Activated CD4-positive, alpha-beta T cell treated with anti-CD3 and anti-CD28 coated beads, Interleukin-2, Interleukin-4, amounts not matched to agents 100 ng/mL and 50 ng/mL, durations not matched to agents 16 hours and 8 hours (primary cell): ENCODE data around the gene FLNB.

Experiments
- DNase-seq: peaks from one replicate; pipeline ENCODE4 v3.0.0-alpha.2; 2020; ENCODE audit warnings: low spot score

FLNB gene

DNA sequence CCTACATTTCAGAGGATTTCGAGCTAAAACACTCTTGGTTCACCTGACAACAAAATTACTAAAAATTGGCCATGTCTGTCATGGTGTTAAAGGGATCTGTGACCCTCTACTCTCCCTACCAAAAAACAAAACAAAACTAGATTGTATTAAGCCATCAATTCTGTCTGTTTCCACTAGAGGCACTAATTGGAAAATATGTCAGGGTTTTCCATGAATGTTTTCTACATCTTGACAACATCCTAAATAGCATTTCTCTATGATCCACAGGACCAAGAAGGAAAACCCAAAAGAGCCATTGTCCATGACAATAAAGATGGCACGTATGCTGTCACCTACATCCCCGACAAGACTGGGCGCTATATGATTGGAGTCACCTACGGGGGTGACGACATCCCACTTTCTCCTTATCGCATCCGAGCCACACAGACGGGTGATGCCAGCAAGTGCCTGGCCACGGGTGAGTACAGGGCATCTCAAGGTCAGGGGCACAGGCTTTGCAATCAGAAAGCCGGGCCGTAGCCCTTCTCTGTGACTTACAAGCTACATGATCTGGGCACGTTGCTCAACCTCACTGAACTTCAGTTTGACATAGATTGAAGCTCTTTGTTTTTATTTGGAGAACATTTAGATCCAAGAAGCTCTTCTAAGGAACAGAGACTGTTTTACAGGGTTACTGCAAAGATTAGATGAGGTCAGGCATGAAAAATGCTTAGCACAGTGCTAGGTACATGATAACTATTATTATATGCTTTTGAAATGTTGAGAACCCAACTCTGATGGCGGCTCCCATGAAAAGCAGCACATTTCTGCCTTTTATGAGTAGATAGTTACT, 127.7 kb downstream of the FLNB start:
- DNase-seq: no peak

DNA sequence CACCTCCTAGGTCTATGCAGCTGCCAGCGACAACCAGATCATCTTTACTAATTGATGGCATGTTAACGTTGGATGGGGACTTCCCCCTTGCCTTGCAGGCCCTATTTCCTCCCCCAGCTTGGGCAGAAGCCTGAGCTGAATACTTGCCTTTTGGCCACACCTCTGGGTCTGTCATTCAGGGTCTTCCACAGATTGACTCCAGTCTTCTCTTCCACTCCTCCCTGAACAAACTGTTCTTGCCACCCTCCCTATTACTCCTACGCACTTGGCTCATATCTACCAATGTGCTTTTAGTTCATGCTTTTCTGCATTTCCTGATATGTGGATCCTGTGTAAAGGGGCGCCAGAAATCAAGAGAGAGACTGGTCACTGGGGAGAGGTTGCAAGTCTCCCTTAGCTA, 129.1 kb downstream of the FLNB start:
- no peak for DNase-seq

DNA sequence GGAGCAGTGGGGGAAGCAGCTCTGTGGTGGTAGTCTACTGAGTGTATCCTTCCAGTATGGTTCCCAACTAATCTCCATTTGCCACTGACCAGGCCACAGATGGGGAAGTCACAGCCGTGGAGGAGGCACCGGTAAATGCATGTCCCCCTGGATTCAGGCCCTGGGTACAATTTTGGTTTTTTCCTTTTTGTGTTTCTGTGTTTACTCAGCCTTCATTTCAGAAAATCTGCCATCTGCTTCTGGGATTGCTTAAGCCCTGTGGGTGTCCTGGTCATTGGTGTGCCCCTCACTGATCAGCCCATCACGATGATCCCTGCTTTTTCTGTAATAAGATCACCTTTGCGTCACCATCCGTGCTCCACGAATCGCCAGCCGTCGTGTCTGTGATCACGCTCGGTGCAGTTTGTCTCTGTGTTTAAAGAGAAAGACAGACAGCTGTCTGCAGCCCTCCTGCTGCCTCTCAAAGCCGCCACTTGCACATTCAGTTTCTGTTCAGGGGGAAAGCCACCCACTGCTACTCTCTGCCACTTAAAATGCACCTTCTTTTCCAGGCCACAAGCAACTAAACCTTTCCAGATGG, 133.6 kb downstream of the FLNB start:
- no peak for DNase-seq

DNA sequence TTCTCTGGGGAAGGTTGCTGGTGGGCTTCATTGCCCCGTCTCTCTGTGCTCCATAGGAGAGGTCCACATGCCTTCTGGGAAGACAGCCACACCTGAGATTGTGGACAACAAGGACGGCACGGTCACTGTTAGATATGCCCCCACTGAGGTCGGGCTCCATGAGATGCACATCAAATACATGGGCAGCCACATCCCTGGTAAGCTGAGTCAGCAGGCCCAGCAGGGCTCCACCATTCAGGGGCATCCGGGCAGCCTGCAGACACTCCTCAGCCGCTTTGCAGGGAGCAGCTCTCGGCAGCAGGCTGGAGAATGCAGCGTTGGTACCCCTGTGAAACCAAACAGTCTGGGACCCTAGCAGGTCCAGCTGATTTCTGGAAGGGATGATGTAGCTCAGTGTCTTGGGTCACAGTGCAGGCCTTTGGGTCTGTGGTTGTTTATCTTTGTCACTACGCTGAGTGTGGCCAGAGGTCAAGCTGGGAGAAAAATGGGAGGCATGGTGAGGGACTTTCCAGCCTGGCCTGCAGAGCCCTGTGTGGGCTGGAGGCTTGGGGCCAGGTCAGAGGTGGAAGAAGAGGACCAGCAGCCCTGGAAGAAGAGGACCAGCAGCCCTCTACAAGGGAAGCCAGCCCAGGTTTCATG, 135.3 kb downstream of the FLNB start:
- no peak for DNase-seq

DNA sequence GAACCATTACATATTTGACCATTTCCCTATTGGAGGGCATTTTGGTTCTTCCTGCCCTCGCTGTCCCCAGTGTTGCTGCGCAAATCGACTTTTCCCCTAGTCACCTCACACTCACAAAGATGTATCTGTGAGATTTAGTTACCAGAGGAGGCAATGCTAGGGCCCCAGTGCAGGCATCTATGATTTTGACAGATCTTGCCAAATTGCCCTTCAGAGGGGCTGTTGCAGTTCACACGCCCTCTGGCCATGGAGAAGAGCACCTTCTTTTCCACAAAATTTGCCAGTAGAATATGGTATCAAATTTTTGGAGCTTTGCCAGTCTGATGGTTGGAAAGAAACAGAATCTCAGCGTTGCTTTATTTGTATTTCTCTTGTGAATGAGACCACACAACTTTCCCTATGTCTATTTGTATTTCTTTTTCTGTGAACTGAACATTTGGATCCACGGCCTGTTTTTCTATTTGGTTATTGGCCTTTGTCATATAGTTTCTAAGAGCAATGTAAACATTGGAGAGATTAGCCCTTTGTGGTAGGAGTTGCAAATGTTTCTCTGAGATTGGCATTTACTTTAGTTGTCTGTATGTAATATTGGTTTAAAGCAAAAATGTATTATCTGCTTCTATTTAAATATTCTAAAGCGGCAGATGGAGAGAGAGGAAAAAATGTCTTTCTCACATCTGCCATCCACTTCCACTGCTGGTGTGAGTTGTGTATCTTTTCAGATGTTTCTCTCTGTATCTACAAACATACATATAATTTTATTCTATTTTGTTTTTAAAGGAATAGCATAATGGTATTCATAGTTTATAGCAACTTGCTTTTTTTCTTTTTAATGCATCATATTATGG, 136.5 kb downstream of the FLNB start:
- DNase-seq: no peak

DNA sequence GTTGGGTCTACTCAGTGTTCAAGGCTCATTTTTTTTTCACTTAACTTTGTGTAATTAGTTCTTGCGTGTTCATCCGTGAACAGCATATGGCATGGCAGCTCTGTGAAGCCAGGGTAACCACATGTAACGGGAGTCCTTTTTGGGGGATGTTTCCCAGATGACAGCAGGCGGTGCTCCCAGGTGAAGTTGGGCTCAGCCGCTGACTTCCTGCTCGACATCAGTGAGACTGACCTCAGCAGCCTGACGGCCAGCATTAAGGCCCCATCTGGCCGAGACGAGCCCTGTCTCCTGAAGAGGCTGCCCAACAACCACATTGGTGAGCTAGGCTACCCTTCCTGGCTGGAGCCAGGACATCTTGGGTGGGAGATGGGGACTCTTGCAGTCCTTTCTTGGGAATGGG, 139.8 kb downstream of the FLNB start:
- no peak for DNase-seq

DNA sequence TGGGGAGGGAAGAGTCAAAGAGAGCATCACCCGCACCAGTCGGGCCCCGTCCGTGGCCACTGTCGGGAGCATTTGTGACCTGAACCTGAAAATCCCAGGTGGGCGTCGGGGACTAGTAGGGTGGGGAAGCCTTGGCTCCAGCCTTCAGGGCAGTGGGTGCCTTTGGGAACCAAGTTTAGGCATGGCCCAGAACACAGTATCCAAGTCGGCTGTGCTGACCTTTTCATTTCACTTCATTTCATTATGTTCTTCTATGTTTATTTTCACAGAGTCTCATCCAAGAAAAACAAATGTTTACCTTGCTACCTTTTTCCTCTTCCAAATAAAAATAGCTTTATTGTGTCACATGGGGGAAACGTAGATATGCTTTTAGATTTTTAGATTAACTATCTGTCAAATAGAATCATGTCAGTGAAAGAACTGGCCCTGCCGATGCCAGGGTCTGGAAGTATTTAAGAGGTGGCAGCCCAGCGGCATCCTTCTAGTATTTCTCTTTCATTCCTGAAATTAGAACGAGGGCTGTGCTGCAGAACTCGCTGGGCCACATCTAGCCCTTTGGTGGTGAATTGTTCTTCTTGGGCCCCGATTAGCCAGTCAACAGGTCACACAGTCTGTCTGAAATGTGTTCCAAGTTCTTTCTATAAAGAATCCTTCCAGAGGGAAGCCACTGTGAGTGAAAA, 142.0 kb downstream of the FLNB start:
- no peak for DNase-seq

DNA sequence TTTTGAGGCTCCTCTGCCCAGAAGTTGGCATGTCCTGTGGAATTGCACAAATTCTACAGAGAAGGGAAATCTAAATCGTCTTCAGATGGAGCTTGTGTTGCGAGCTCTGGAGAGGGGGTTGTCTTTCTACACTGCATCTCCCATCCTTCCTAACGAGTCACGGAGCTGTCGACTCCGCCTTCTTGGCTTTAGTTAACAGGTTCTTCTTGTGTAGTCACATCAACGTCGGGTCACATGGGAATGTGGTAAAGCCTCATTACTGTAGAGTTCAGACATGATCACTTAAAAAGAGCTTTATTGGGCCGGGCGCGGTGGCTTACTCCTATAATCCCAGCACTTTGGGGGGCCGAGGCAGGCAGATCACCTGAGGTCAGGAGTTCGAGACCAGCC, 142.6 kb downstream of the FLNB start:
- no peak for DNase-seq

DNA sequence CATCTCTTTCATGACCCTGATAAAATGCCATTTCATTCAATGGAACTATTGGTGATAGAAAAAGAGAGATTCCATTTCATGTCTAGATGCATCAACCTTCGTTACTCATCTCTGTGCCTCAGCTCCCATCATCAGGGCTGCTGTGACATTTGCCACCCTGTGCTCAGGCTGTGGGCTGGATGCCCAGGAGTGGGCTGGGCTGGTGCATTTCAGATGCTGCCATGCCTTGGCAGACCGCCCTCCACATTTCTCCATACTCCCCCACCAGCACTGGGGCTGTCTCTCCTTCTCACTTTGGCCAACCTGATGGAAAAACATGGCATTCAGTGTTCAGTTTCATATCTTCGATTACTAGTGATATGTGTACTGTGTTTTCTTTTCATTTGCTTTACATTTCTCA, 143.4 kb downstream of the FLNB start:
- no peak for DNase-seq

DNA sequence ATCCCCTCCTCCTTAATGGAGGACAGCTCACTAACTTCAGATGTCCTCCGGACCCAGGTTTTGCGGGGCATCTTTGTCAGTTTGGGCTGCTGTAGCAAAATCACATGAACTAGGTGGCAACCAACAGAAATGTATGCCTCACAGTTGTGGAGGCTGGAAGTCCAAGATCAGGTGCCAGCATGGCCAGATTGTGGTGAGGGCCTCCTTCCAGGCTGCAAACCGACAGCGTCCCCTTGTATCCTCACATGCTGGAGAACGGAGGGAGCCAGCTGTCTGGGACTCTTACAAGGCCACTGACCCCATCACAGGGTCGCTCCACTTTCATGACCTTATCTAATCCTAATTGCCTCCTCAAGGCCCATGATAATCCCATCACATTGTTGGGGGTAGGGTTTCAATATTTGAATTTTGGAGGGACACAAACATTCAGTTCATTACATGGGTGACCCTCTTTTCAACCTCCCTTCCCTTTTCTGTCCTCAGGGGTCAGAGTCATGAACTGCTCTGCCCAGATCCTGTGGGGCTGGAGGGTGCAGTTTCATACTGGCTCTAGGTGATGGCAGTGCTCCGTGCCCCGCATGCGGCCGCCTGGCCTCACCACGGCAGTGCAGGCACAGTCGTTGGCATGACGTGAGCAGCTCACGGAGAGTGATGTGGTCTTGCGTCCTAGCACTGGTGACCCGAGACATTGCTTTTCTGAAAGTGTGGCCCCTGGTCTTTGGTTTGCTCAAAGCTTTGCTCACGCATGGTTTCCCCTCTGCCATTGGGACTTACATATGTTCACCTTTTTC, 144.2 kb downstream of the FLNB start:
- DNase-seq: no peak

DNA sequence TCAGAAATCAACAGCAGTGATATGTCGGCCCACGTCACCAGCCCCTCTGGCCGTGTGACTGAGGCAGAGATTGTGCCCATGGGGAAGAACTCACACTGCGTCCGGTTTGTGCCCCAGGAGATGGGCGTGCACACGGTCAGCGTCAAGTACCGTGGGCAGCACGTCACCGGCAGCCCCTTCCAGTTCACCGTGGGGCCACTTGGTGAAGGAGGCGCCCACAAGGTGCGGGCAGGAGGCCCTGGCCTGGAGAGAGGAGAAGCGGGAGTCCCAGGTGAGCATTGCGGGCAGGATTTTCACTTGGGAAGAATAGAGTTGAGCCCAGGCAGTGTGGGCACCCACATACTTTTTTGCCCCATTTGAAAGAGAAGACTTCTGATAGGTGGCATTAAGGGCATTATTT, 145.1 kb downstream of the FLNB start:
- no peak for DNase-seq

DNA sequence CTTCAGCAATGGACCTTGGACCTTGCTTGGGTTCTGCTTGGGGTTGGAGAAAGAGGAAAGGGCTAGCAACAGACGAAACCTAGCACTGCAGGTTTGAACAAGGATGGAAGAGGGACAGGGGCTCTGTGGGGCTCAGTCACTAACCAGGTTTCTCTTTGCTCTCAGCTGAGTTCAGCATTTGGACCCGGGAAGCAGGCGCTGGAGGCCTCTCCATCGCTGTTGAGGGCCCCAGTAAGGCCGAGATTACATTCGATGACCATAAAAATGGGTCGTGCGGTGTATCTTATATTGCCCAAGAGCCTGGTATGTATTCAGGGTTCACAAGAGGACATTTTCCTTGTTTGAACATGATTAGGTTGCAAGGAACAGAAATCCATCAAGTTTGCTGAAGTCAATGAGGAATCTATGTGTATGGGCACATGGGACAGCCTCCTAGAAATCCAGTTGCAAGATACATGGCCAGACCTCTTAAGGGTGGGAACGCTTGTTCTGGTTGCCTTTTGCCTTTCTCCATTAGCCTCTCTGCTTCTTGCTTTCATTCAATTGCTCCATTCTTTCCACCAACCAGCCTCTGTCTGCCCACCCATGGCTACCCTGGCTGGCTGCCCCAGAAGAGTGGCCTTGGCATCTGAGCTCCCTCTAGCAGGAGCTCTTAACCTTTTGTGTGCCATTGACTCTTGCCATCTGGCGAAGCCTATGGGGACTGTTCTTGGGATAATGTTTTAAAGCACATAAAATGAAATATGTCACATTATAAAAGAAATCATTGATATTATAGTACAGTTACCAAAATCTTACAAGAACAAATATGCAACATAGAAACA, 146.6 kb downstream of the FLNB start:
- DNase-seq: no peak

DNA sequence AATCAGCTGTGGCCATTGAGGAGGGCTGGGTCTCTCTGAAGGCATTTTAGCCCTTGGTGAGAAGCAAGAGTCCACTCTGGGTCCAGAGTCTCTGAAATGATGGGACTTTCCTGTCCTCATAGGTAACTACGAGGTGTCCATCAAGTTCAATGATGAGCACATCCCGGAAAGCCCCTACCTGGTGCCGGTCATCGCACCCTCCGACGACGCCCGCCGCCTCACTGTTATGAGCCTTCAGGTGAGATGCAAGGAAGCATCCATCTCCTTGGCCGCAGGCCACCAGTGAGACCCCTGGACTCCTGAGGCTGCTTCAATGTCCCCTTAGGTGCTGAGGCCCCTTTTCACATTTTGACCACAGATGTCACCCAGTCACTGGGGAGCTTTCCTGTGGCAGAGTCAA, 147.6 kb downstream of the FLNB start:
- no peak for DNase-seq

DNA sequence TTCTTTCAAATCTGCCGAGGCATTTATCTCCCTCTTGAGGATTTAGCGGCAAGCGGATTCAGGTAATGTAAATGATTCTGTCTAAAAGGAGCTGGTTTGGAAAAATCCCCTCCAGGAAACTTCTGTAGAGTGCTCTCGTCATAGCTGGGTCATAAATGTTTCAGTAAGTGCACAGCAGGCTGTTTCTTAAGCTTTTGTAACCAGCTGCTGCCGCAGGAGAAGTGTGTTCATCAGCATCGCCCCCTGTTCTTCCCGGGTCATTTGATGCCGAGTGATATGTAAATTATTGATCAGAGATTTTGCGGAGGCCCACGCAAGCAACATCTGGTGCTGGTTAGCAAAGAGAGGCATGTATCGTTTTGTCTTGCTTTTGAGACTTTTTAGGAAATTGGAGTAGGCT, 149.5 kb downstream of the FLNB start:
- DNase-seq: no peak

DNA sequence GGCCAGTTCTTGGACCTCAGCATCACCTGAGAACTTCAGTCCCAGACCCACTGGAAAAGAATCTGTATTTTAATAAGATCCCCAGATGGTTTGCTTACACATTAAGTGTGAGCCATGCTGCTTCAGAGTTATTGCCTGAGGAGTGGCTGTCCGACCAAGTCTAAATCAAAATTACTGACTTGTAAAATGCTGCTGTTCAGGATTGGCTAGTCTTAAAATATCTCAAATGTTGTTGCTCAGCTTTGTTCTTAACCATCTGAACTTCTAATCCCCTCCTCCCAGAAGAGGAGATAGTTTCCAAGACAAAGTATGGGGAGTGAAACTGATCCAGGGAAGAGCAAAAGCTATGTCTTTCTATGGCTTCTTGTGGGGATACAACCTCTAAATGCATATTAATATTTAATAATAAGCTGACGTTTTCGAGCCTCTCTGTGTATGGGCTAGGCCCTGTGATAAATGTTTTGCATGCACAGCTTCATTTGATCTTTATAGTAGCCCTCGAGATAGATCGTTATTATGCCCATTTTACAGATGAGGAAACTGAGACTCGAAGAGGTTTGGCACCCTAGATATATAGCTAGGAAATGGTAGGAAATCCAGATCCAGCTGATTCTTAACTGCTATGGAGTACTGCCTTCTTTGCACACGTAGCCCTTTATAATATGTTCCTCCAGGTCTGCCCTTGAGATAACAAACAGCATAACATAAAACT, 150.4 kb downstream of the FLNB start:
- no peak for DNase-seq

DNA sequence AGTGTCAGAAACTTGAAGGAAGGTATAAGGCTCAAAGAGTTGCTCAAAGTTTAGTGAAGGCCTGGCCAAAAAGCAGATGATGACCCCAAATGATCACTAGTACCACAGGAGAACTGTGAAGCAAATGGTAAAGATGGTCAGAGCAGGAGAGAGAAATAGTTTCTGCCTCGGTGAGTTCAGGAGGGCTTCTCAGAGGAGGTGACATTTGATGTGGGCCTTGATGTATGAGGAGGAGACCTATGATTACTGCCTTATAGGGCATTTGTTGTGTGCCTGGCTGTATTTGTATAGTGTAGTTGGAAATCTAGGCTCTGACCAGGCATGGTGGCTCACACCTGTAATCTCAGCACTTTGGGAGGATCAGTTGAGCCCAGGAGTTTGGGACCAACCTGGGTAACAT, 152.2 kb downstream of the FLNB start:
- DNase-seq: no peak

DNA sequence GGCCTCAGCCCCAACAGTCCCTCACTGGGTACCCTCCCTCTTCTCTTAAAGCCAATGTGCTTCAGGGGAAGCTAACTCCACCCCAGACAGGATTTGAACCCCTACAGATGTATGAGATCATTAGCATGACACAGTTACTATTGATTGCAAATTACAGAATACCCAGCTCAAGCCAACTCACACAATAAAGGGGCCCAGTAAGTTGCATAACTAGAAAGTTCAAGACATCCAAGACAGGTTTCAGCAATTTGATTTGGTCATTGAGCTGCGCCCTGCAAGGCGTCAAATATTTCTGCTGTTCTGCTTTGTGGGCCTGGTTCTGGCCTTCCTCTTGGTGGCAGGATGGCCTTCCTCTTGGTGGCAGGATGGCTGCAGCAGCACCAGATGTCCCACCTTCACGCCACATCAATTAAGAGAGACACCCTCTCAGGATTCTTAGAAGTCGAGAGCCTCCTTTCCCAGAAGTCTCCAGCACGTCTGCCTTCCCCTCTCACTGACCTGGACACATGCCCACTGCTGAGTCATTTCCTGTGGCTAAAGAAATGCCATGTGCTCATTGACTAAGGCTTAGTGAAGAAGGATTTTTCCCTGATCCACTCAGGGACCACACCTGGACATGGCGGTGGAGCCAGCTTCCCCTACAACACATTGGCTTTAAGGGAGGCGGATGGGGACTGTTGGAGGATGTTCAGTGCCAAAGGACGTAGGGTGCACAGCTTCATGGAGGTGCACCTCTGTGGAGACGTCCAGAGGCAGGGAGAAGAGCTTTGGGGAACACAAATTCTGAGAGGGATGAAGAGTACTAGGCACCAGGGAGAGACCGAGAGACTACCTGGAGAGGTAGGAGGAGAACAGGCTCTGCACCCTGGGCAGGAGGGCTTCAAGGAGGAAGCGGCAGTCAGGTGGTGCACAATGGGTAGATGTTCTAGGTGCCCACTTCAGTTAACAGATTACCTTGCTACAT, 153.5 kb downstream of the FLNB start:
- DNase-seq: no peak

DNA sequence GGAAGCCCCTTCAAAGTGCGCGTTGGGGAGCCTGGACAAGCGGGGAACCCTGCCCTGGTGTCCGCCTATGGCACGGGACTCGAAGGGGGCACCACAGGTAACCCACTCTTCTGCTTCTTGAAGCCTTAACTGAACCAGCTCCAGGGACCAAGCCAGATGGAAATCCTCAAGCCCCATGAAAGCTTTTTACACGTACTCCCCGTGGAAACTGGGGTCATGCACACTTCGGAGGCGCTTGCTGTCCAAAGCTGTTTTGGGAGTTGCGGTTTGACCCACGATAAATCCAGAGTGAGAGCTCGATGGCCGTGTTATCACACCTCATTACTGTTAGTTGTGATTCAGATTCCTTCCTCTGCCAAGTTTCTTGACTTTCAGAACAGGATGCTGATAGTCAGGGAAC, 155.0 kb downstream of the FLNB start:
- DNase-seq: no peak
